Stimulated activated CD4-positive, alpha-beta T cell treated with anti-CD3 and anti-CD28 coated beads, TNF-alpha, amount 100 ng/mL, for 1 hour (primary cell): ENCODE measurements around the gene TINCR.
"Not testable (repeated sequence)": the region's sequence is repeated elsewhere in the genome, so short reads cannot be mapped to it uniquely, and the experiment has no call there.

Experiments
- DNase-seq, 3 donors: peaks; one replicate each; pipeline ENCODE4 v3.0.0-alpha.2; 2020; ENCODE audit warnings: low read depth in 3 of 3, low spot score in 1 of 3

TINCR gene

DNA sequence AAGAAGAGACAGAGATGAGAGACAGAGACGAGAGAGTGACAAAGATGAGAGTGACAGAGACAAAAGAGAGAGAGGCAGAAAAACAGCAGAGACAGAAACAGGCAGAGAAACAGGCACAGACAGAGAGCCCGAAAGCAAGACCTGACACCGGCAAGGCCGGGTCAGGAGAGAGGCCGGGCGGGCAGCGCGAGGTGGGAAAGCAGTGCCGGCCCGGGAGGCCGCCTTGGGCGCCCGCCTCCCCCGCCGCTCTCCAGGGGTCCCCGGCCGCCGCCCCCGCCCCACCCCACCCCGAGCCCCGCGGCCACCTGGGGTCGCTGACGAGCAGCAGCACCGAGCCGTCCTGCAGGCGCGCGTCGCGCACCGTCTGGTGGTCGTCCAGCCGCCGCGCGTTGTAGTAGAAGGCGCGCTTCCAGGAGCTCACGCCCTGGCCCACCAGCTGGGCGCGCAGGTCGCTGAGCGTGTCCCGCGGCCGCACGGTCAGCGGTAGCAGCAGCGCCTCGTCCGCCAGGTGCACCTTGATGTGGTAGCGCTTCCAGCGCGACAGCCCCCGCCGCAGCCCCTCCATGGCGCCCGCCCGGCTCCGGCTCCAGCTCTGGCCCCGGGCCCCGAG, at the start of gene TINCR:
Gene TINCR, minus strand, starts transcription at position 594 of the 610 bp plus-strand sequence.
- no peak for DNase-seq

DNA sequence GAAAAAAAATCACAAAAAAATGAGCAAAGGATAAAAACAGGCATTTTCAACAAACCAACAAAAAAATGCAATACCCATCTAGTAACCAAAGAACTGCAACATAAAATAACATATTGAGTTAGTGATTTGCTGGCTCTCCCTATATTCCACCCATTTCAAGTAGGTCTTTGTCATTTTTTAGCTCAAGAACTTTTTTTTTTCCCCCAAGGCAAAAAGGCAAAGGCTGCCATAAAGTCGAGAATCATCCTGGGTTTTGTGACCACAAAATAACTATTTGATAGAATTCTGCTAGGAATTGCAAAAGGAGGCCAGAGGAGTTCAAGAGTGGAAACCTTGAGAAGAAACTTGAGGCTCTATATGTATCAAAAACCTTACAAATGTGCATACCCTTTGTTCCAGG, 49.3 kb upstream of the TINCR start:
- no peak for DNase-seq

DNA sequence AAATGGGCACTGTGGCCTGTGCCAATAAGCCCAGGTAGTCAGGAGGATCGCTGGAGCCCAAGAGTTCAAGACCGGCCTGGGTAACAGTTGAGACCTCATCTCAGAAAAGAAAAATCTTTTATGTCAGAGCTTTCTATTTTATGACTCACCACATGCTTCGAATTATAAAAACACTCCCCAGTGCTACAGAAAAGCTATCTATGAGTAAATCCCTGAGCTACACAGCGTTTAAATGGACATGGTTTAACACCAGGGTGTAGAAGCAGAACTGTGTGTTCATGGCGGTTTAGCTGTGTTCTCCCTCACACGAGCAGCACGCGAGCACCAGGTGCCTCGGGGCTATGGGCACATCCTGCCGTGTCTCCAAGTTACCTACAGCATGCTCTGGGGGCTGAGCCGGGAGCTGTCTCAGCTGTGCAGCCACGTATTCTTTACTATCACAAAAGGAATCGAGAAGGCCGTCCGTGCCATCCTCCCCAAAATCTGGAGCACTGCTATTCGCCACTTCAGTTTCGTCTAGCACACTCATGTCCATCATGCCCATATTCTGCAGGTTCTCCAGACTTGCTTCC, 48.1 kb upstream of the TINCR start:
- DNase-seq = no peak

DNA sequence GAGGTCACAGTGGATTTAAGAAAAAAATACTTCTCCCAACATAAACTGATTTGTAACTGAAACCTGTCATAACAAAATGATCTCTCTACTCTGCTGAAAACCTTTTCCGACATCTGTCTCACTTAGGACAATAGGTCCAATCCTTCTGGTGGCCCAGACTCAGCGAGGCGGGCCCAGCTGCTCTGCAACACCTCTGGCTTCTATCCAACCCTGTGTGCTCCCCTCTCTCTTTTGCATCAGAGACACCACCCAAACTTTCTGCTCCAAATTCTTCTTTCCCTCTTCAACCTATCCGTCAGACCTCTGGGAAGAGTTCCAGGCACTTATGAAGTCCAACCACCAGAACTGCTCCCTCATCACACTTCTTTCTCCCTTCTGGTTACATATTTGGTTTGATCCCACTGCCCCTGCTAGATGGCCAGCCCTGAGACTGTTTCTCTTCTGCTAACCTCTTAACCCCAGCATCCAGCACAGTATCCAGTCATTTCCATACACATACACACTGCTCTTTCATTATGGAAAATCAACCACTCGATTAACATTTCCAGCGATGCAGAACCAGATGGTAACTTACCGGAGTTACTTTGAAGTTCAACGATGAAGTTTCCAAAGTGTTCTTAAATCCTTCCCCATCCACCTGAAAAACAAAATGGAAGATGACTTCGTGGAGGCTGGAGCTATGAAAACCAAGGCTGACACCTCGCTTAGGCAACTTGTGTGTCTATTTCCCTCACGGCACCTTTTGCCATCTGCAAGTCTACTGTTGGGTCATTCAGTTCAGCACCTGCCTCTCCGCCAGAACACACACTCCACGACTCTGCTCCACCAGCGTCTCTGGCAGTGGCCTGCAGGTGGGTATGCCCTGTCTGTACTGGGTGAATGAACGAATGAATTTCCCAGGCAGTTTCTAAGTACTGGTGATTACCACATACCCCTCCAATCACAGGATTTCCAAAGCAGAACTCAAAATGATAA, 45.4 kb upstream of the TINCR start:
- no peak for DNase-seq

DNA sequence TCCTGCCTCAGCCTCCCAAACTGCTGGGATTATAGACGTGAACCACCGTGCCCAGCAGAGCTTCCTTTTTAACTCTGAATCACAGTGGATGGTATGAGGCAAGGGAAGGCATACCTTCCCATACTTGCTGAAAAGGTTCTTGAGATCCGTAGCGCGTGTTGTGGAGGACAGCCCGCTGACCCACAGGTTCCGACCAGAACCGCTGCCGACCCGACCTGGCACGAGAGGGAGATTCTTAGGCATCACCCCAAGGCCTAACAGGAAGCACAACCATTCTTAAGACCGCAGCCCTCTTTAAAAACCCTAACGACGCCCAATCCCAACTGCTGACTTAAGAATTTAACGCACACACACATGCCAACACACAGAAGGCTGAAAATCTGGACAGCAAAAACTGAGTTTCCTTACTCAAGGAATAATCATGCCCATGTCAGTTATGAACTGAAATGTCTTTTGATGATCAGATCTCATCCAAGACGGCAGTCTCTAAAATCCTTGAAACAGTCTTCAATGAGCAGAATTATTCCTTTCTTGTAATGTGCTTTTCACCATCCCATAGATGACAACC, 42.2 kb upstream of the TINCR start:
- DNase-seq = no peak

DNA sequence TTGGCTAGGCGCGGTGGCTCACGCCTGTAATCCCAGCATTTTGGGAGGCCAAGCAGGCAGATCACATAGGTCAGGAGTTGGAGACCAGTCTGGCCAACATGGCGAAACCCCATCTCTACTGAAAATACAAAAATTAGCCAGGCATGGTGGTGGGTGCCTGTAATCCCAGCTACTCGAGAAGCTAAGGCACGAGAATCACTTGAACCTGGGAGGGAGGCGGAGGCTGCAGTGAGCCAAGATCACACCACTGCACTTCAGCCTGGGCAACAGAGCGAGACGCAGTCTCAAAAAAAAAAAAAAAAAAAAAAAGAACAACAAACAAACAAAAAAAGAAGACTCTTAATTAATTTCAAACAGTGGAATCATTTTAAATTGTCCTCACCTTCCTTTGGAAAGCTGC, 41.0 kb upstream of the TINCR start:
- not testable (repeated sequence) for DNase-seq

DNA sequence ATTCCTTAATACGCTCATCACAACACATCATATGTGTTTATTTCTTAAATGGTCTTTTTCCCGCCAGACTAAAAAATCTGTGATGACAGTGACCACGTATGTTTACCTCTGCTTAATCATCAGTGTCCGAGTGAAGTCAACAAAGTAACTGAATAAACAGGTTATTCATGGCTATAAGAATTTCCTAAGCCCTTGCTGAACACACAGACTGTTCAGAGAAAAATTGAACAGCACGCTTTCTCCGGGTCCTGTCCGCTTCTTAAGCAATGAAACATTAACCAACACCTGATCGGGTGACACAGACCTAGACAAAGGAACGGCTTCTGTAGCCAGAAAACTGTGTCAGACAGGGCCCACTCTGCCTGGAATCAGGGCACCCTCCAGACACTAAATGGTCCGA, 40.5 kb upstream of the TINCR start:
- no peak for DNase-seq

DNA sequence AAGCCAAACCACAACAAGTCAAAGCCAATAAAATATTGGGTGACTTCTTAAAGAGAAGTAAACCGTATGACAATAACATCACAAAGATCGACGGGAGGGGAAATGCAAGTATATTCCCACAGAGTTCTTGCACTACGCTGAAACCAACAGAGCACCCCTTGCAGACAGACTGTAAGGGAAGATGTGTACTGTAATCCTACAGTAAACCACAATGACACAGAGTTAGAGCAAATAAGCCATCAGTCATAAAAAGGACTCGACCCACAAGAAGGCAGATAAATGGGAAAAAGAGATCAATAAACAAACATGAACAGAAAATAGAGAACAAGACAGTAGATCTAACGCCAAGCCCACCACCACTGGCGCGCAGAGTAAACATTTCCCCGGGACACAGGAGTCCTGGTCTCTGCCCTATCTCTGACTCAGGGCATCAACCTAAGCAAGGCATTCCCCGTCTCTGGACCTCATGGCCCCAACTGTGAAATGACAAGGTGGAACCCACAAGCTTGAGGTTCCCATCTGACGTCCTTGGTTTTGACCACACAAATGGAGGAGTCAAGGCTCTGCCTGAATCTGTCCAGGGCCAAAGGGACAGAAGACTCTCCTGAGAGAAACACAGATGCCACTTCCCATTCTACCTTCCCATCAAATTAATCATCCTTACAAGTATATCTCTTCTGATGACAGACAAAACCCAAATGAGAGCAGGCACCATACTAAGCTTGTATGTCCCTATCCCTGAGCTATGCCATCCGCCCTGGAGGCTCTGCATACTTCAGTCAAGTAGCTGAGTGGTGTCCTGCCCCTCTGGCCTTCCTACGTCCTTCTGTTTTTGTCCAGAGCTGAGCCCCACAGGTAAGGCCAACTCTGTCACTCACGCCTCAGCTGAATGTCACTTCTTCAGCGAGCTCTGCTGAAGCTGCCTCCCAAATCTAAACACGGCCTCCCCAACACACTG, 39.8 kb upstream of the TINCR start:
- no peak for DNase-seq

DNA sequence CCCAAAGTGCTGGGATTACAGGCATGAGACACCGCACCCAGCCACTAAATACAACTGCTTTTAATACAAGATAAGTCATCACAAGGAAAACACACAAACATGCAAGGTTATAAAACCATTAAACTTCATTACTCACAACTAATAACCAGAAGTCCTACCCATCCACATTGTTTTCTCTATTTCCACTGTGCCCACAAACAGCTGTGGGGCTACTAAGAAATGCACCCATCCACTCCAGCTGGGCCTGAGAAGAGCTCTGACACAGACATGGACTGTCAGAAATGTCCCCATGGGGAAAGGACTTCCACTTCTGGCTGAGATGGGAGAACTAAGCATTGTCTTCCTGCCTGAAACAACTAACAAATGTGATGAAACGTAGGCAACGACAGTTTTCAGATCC, 37.6 kb upstream of the TINCR start:
- no peak for DNase-seq

DNA sequence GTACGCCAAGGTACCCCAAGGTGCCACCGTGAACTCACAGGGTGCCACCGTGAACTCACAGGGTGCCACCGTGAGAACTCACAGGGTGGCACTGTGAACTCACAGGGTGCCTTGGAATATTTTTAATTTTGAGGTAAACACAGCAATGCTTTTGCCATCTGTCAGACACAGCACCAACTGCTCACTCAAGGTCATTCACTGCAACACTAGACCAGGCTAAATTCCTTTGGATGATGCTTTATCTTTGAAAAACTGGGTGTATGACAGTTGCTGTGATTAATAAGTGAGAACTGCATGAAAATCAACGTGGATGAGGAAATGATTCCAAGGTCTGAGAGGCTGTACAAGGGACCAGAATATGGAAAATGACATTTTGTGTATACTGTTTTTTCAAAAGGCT, 35.9 kb upstream of the TINCR start:
- DNase-seq = no peak

DNA sequence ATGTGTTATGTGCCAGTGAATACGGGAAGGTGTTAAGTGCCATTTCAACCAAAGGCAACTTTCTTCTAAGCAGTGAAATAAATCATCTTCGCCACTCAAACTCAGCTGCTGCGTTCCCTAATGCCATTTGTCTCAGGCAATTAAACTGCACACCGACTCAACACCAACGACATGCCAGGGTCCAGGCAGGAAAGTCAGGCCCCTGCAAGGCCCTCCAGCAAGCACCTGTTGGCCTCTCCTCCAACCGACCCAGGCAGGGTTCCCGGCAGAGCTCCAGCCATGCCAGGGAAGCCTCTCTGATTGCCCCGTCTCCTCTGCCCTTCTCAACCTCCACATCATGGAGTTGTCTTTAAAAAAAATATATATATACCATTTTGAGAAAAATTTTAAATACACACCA, 33.0 kb upstream of the TINCR start:
- no peak for DNase-seq

DNA sequence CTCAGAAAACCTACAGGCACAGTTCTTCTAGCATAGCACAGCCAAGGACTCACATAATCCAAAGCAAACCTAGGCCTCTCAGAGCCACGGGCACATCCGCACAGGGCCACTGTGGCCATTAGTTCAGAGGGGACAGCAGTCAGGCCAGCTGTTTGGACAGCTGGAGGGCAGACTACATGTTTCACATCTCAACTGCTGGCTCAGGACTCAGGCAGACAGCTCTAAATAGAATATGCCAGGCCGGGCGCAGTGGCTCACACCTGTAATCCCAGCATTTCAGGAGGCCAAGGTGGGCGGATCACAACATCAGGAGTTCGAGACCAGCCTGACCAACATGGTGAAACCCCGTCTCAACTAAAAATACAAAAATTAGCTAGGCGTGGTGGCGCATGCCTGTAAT, 28.0 kb upstream of the TINCR start:
- no peak for DNase-seq

DNA sequence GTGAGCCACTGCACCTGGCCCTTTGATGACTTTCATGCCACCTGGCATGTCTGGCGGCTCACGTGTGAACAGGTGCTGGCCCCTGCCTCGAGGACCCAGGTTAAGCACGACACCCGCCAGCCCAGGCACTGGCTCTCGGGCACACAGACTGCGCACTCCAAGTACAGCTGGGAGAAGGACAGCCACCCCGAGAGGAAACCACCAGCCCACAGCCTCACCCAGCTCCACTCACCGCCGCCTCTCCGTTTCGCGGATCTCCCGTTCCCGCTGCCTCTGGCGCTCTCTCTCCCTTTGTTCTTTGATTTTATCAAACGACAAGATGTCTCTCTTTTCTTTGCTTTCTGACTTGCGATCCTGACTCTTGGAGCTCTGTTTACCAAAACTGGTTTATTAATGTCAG, 27.4 kb upstream of the TINCR start:
- DNase-seq = no peak

DNA sequence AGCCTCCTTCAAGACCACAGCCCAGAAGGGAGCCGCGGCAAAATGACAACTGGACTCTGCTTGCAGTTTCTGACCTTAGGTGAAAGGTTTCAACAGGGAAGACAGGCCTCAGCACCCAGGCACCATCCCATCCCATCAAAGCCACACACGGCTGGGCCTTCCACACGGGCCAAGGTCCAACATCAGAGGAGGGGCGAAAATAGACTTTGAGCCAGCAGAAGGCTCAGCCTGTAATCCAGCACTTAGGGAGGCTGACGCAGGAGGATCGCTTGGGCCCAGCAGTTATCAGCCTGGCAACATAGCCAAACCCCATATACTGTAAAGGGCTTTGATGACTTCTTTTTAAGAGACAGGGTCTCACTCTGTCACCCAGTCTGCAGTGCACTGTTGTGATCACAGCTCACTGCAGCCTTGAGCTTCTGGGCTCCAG, 26.8 kb upstream of the TINCR start:
- DNase-seq = no peak

DNA sequence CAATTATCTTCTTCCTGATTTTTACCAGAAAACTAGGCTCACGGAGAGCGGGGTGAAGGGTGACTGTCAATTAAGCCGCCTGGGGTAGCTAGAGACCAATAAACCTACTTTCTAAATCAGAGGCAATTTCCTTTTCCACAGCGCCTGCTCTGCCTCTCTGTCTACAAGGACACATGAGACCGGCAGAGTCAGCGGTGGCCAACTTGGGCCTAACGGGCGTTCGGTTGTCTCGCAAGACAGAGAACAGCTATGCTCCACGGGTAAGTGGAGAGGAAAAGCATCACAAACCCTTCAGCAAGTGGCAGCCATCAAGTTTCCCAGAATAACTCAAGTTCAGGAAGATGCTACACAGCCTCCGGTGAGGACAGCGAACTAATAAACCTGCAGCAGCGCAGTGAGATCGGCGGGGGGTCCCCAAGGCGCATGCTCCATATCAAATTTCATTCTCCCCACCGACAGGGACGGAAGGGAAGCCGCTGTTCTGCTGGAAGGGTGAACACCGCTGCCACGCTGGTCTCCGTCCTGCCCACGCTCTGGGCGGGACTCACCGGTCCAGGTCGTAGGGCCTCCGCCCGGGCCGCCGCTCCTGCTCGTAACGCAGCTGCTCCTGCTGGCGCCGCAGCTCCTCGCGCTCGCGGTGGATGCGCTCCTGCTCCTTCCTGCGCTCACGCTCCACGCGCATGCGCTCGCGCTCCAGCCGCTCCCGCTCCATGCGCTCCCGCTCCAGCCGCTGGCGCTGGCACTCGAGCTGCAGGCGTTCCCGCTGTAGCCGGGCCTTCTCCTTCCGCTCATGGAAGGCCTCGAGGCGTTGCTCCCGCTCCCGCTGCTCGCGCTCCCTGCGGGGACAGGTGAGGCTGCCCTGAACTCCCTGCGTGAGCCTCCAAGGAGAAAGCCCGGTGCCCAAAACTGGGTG, 25.8 kb upstream of the TINCR start:
- DNase-seq = no peak

DNA sequence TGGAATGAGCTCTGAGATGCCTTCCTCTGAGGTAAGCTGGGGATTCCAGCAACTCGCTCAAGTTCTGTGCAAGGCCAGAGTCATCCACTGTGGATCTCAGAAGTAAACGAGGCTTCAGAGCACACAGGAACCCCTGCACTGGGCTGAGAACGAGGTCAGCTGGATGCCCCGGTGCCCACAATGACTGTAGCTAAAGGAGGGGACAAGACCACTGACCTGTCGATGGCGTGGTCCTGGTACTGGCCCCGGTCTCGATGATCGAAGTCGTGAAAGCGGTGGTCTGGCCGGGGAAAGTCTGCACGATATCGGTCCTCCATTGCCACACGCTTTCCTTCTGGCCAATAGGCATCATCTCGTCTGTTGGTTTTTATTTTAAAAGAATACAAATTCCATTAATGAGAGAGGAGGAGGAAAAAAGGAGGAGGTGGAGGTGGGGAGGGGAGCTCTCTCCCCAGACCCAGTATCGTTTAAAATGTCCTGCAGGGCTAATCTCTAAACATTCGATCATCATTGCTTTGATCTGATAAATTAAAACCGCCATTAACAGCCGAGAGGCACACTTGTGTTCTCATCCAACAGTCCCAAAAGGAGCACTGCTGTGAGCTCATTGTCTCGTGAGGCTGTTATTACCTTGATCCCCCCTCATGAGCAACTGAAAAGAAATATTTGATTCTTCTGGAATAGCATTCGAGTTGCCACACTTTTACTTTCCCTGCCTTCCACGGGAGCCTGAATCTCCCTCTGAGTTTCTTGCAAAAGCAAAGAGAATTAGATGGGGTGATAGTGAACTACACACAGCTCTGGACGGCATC, 25.0 kb upstream of the TINCR start:
- no peak for DNase-seq

DNA sequence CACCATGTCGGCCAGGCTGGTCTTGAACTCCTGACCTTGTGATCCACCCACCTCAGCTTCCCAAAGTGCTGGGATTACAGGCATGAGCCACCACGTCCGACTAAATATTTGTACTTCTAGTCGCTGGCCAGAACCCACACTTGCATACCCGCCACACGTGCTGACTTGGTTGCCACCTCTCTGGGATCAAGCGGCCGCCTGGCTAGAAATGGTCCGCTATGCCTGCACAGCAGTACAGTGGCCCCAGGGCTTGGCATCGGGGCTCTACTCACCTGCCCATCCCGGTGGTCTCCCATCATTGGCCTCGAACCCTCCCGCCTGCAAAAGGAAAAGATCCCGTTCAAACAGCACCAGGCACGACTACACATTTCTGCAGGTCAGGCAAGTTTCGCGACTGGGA, 23.7 kb upstream of the TINCR start:
- DNase-seq = no peak

DNA sequence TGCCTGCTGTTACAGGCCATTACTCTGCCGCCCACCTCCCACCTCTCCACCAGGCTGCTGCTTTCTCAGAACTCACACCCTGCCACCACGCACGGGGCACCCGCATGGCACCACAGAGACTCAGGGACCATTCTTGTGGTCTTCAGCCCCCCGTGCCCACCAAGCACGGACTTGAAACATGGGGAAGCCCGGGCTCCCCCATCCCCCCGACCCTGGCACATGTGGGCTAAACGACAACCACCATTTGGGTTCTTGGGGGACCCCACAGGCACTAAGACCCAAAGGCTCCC, 23.1 kb upstream of the TINCR start:
- no peak for DNase-seq
